ENCODE data around the gene ALAS1. TPM values are rescaled to one million over a fixed set of nuclear protein-coding genes. Genes with fewer than 3 reads are reported as not detected.
A peak's percentile ranks its signal among the peaks of the same experiment; 100 is the strongest.

The ALAS1 gene
- total RNA-seq, 2 donors from 2014 or later: 13.5 to 63.6 TPM

GRCh38 chr3:52247409-52248164 is 49.6 kb downstream of the ALAS1 start:
- TF ChIP-seq POLR2A (IDR thresholded peaks at IDR 0.05): no peak
- no peak for TF ChIP-seq CTCF (IDR thresholded peaks at IDR 0.05)
- Histone ChIP-seq H3K27ac (no peak overlapping the region), H3K4me3 (no peak overlapping the region), H3K27me3 (no peaks in the 10 kb centered on the region), H3K9me3 (no peaks in the 10 kb centered on the region), H3K4me1 (peaks cover 14% of the 10 kb centered on the region), H3K36me3 (replicated peaks in 1 of 2; ENCODE audit: insufficient read depth in 1 of 2, low read depth in 2 of 2) (peaks cover 0 to 2% of the 10 kb centered on the region in 2 donors)
- no peak for DNase-seq
- WGBS, 2 donors: 87 to 90% methylated on average over 7 of the region's 7 CpGs
- intact Hi-C loops (cut with DNase I): no loop called here
- ATAC-seq: no peak

- no peak overlapping the region for H3K27ac ChIP-seq
- peaks cover 14% of the 10 kb centered on the region for H3K4me1 ChIP-seq
- DNase-seq: no peak
Measured at GRCh38 chr3:52248165-52248541, 50.2 kb downstream of the ALAS1 start.

GRCh38 chr3:52248816-52249547 is 51.0 kb downstream of the ALAS1 start:
- 65 to 71% methylated on average over 5 to 10 of the region's 10 CpGs for WGBS, 2 donors
- Histone ChIP-seq H3K27ac (no peak overlapping the region), H3K4me1 (peaks cover 14% of the 10 kb centered on the region), H3K27me3 (no peaks in the 10 kb centered on the region), H3K36me3 (replicated peaks in 1 of 2; ENCODE audit: insufficient read depth in 1 of 2, low read depth in 2 of 2) (peaks cover 0 to 7% of the 10 kb centered on the region in 2 donors), H3K9me3 (no peaks in the 10 kb centered on the region), H3K4me3 (no peak overlapping the region)
- ATAC-seq (no peak), DNase-seq (peak in 3 of 4 donors; percentile 28 to 52 (median 46))
- TF ChIP-seq POLR2A (IDR thresholded peaks at IDR 0.05) (no peak), CTCF (IDR thresholded peaks at IDR 0.05) (no peak)
- intact Hi-C loops (cut with DNase I): no loop called here

More at GRCh38 chr3:52248165-52248541, 50.2 kb downstream of the ALAS1 start:
- Histone ChIP-seq H3K27me3 (no peaks in the 10 kb centered on the region), H3K4me3 (no peak overlapping the region), H3K36me3 (replicated peaks in 1 of 2; ENCODE audit: insufficient read depth in 1 of 2, low read depth in 2 of 2) (peaks cover 0 to 2% of the 10 kb centered on the region in 2 donors), H3K9me3 (no peaks in the 10 kb centered on the region)
- no peak for ATAC-seq
- intact Hi-C loops (cut with DNase I): no loop called here
- WGBS, 2 donors: 87 to 90% methylated on average over 5 to 10 of the region's 10 CpGs
- TF ChIP-seq CTCF (IDR thresholded peaks at IDR 0.05): no peak
- no peak for TF ChIP-seq POLR2A (IDR thresholded peaks at IDR 0.05)

GRCh38 chr3:52249683-52250082 is 51.7 kb downstream of the ALAS1 start:
- Histone ChIP-seq H3K4me3 (no peak overlapping the region), H3K4me1 (peaks cover 14% of the 10 kb centered on the region), H3K36me3 (replicated peaks in 1 of 2; ENCODE audit: insufficient read depth in 1 of 2, low read depth in 2 of 2) (peaks cover 0 to 7% of the 10 kb centered on the region in 2 donors), H3K27me3 (no peaks in the 10 kb centered on the region), H3K27ac (no peak overlapping the region), H3K9me3 (no peaks in the 10 kb centered on the region)
- DNase-seq: no peak
- intact Hi-C loops (cut with DNase I): no loop called here
- TF ChIP-seq POLR2A (IDR thresholded peaks at IDR 0.05) (no peak), CTCF (IDR thresholded peaks at IDR 0.05) (no peak)
- no peak for ATAC-seq
- WGBS, 2 donors: 75 to 86% methylated on average over 5 to 6 of the region's 6 CpGs

Data from body of pancreas (tissue), 4 donors.